Progenitor cell of endocrine pancreas (in vitro differentiated cells): ENCODE data around the gene NUDT21. TPM values are rescaled to one million over a fixed set of nuclear protein-coding genes. Genes with fewer than 3 reads are reported as not detected.

Experiments used
- DNase-seq: peaks from one replicate; pipeline ENCODE4 v3.0.0; 2021; ENCODE audit warnings: low spot score; ENCODE audit not compliant: unreplicated experiment
- H3K27ac Mint-ChIP-seq: 2 replicates; pipeline ENCODE4 v1.8.0; 2021; ENCODE audit warnings: mild to moderate bottlenecking, moderate library complexity, mixed read lengths
- H3K27me3 Mint-ChIP-seq: 2 replicates; pipeline ENCODE4 v1.8.0; 2021; ENCODE audit warnings: mixed read lengths
- H3K36me3 Mint-ChIP-seq: 2 replicates; pipeline ENCODE4 v1.8.0; 2022; ENCODE audit warnings: mixed read lengths; ENCODE audit not compliant: insufficient read depth
- H3K4me1 Mint-ChIP-seq: 2 replicates; pipeline ENCODE4 v1.8.0; 2021; ENCODE audit warnings: low read depth, mixed read lengths
- H3K4me3 Mint-ChIP-seq: 2 replicates; pipeline ENCODE4 v1.8.0; 2021; ENCODE audit warnings: low read depth, mild to moderate bottlenecking, moderate library complexity, mixed read lengths
- H3K9me3 Mint-ChIP-seq: 2 replicates; pipeline ENCODE4 v1.8.0; 2021; ENCODE audit warnings: low read depth, mixed read lengths
- total RNA-seq: library from RNA; stranded (reverse); gene quantifications from 2 replicates; pipeline ENCODE4 v1.2.1, GENCODE V29; 2021
- TF ChIP-seq, protein P1 (sequence below): fragments of 200-600 bp; sonication (generic); IDR thresholded peaks from one replicate; pipeline ENCODE4 v1.5.0; 2021; ENCODE audit warnings: antibody characterized with exemption, mild to moderate bottlenecking; ENCODE audit not compliant: unreplicated experiment

Gene NUDT21
- total RNA-seq, 1 donor from 2014 or later, result 139 TPM

DNA sequence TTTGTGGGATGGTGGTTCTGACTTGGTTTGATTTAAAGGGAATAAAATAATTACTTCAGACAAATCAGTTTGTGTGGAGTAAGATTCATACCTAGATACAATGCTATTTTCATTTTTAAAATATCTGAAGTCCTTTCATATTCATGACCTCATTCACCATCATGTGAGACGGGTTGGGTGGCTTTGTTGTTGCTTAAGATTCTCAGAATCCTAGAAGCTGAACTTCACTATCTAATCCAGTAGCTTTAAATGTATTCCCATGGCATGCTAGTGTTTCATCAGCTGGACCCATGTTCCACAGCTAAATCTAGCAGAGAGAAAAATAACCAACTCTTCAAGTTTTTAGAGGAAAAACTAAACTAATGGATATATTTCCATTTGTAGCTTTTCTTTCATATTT lies 23.0 kb downstream of the NUDT21 start:
- H3K9me3 Mint-ChIP-seq, result no peaks in the 10 kb centered on the region
- no peak for DNase-seq
- H3K4me1 Mint-ChIP-seq, result peaks cover 16% of the 10 kb centered on the region
- H3K4me3 Mint-ChIP-seq, result no peak overlapping the region
- TF ChIP-seq, protein P1, sequence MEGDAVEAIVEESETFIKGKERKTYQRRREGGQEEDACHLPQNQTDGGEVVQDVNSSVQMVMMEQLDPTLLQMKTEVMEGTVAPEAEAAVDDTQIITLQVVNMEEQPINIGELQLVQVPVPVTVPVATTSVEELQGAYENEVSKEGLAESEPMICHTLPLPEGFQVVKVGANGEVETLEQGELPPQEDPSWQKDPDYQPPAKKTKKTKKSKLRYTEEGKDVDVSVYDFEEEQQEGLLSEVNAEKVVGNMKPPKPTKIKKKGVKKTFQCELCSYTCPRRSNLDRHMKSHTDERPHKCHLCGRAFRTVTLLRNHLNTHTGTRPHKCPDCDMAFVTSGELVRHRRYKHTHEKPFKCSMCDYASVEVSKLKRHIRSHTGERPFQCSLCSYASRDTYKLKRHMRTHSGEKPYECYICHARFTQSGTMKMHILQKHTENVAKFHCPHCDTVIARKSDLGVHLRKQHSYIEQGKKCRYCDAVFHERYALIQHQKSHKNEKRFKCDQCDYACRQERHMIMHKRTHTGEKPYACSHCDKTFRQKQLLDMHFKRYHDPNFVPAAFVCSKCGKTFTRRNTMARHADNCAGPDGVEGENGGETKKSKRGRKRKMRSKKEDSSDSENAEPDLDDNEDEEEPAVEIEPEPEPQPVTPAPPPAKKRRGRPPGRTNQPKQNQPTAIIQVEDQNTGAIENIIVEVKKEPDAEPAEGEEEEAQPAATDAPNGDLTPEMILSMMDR, result no peak
- no peaks in the 10 kb centered on the region for H3K27me3 Mint-ChIP-seq
- H3K27ac Mint-ChIP-seq, result no peak overlapping the region
- peaks cover 11% of the 10 kb centered on the region for H3K36me3 Mint-ChIP-seq

DNA sequence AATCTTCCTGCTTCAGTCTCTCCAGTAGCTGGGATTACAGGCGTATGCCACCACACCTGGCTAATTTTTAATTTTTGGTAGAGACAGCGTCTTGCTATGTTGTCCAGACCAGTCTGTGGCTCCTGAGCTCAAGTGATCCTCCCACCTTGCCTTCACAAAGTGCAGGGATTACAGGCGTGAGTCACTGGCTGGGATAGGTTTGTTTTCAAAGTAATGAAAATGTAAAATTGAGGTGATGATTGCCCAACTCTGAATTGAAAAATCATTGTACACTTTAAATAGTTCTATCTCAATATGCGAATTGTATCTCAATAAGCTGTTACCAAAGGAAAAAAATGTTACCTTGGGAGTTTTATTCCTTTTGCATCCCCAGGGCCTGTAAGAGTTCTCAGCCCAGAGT lies 24.5 kb downstream of the NUDT21 start:
- peaks cover 23% of the 10 kb centered on the region for H3K4me1 Mint-ChIP-seq
- DNase-seq, result no peak
- no peaks in the 10 kb centered on the region for H3K9me3 Mint-ChIP-seq
- H3K4me3 Mint-ChIP-seq, result peak overlapping the region; percentile 70
- TF ChIP-seq, protein P1, result no peak
- H3K27me3 Mint-ChIP-seq, result no peaks in the 10 kb centered on the region
- peaks cover 4% of the 10 kb centered on the region for H3K36me3 Mint-ChIP-seq
- no peak overlapping the region for H3K27ac Mint-ChIP-seq

DNA sequence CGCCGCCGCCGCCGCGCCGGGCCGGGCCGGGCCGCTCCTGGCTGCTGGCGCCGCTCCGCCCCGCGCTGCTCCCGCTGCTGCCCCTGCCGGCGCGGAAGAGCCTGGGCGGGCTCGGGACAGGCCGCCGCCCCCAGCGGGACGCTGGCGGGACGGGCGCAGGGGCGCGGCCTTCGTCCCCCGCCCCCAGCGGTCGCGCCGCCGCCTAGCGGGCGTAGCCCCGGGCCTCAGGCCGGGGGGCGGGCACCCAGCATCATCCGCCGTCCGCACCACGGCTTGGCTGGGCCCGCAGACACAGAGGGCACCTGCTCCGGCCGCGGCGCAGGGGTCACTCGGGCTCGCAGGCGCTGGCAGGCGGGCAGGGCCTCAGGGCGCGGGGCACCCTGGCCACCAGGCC lies 25.7 kb downstream of the NUDT21 start, which contains the start of gene AMFR:
Gene AMFR, minus strand, starts transcription at position 107 of the 394 bp plus-strand sequence. CDS start 218 bp downstream, outside the sequence.
- Mint-ChIP-seq H3K4me1 (peaks cover 27% of the 10 kb centered on the region), H3K36me3 (peaks cover under 1% of the 10 kb centered on the region), H3K27ac (peak within 1 kb of the TSS; percentile 95), H3K9me3 (no peaks in the 10 kb centered on the region), H3K4me3 (peak within 1 kb of the TSS; percentile 86), H3K27me3 (no peaks in the 10 kb centered on the region)
- peak; percentile 66 for DNase-seq
- TF ChIP-seq, protein P1, result peak; percentile 57

DNA sequence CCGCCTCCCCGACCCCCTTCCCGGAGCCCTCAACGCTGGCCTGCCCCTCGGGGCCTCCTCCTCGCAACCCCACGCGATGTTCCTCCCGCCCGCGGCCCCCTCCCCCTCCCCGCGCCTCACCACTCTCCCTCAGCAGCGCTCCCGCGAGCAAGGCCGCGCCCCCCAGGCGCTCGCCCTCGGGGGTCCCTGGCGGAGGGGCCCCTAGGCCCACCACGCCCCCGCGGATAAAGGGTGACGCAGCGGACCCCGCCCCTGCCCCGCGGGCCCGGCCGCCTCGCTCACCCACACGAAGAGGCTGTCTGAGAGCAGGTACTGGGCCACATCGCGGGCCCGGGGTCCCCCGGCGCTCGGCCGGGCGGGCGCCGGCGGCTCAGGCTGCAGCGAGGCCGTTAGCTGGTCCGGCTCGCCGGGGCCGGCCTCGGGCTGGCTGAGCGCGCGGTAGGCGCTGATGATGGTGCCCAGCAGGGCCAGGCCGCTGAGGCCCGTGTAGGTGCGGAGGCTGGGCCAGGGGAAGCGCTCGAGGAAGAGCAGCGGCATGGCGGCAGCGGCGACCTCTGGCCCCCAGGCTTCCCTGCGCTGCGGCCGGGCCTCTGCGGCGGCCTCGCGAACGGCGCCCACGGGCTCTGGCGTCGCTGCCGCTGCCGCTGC lies 26.2 kb downstream of the NUDT21 start:
- peak overlapping the region; percentile 86 for H3K4me3 Mint-ChIP-seq
- TF ChIP-seq, protein P1, result no peak
- no peaks in the 10 kb centered on the region for H3K36me3 Mint-ChIP-seq
- peak overlapping the region; percentile 95 for H3K27ac Mint-ChIP-seq
- peaks cover 31% of the 10 kb centered on the region for H3K4me1 Mint-ChIP-seq
- H3K27me3 Mint-ChIP-seq, result no peaks in the 10 kb centered on the region
- peak; percentile 53 for DNase-seq
- H3K9me3 Mint-ChIP-seq, result no peaks in the 10 kb centered on the region

DNA sequence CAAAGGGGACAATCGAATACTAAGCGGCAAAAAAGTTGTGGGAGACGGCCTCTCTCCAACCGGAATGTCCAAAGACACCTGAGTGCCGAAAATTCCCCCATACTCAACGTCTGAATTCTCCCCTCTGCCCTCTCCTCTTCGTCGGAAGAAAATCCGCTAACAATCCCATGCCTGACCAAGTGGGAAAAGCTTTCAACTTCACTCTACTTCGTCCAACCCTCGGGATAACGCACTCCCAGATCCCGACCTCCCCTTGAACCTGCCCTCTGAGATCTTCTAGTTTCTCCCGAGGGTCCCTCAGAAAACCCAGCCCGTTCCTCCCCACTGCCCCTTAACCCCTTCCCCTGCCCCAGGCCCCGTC lies 26.7 kb downstream of the NUDT21 start:
- TF ChIP-seq, protein P1, result no peak
- no peak for DNase-seq
- H3K9me3 Mint-ChIP-seq, result no peaks in the 10 kb centered on the region
- peak overlapping the region; percentile 95 for H3K27ac Mint-ChIP-seq
- peak overlapping the region; percentile 86 for H3K4me3 Mint-ChIP-seq
- peaks cover 31% of the 10 kb centered on the region for H3K4me1 Mint-ChIP-seq
- H3K36me3 Mint-ChIP-seq, result no peaks in the 10 kb centered on the region
- no peaks in the 10 kb centered on the region for H3K27me3 Mint-ChIP-seq
